Embryonic facial prominence (tissue), 1 donor: Measurements from ENCODE around the gene COL6A3.

Experiments
- DNase-seq: peaks from one replicate; pipeline ENCODE4 v3.0.0-alpha.2; 2016; ENCODE audit errors: extremely low spot score

COL6A3 gene

GRCh38 chr2:237444071-237444470, 30.1 kb upstream of the COL6A3 start:
- no peak for DNase-seq

- no peak for DNase-seq
Observed at GRCh38 chr2:237441605-237442274, 27.8 kb upstream of the COL6A3 start.

- no peak for DNase-seq
Observed at GRCh38 chr2:237440819-237441281, 26.9 kb upstream of the COL6A3 start.

DNA sequence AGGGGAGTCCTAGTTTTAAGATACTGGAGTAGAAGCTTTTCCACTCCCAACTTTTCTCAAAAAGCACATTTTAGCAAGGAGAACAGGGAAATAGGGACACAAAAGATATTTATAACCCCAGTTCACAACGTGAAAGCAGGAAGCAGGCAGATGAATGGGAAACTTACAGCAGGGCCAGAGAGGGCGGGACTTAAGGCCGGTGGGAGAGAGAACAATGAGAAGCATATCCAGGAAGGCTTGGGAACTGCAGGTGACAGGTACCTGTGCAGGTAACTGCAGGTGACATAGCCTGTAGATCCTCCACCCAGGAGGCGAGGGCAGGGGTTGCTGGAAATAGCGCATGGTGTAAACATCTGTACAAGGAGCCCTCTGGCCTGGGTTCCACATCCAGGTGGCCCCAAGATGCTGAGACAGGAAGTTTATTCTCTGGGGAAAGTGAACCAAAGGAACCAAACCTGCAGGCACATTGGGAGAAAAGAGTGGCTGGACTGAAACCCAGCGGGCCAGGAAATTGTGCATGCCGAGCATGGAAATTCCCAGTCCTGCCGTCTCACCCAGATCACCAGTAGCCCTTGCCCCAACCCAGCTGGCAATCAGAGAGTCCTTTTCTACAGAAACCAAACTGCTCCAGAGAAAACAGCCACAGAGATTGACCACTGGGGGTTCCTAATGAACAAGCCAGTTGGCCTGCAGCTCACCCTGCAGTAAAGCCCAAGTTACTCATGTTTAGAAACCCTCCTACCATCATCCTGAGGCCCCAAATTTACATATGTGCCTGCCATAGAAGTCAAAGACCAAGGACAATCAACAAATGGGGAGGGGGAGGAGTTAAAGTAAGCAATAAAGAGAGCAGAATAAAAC, 24.3 kb upstream of the COL6A3 start:
- DNase-seq: no peak

- DNase-seq: no peak
Observed at GRCh38 chr2:237437566-237437965, 23.6 kb upstream of the COL6A3 start.

GRCh38 chr2:237435844-237436587, 22.1 kb upstream of the COL6A3 start:
- no peak for DNase-seq

DNA sequence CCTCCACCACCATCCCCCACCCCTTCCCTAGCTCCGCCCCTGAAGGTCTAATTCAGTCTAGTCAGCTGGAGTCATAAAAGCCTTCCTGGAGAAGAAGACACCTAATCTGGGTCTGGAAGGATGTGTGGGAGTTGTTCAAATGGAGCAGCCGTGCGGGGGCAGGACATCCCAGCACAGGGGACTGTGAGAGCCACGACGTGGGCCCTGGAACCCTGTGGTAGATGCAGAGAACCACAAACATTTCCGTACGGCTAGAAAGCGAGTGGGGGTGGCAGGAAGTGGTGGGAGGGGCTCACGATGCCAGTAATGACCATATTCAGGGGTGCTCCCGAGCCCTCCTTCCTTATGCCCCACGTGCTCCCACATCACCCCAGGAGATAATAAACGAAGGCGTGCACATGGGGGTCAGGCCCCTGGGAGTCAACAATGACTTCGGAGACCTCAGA, 20.9 kb upstream of the COL6A3 start:
- DNase-seq: no peak

GRCh38 chr2:237433920-237434676, 20.1 kb upstream of the COL6A3 start:
- no peak for DNase-seq

- DNase-seq: no peak
Observed at GRCh38 chr2:237432484-237433092, 18.6 kb upstream of the COL6A3 start.

DNA sequence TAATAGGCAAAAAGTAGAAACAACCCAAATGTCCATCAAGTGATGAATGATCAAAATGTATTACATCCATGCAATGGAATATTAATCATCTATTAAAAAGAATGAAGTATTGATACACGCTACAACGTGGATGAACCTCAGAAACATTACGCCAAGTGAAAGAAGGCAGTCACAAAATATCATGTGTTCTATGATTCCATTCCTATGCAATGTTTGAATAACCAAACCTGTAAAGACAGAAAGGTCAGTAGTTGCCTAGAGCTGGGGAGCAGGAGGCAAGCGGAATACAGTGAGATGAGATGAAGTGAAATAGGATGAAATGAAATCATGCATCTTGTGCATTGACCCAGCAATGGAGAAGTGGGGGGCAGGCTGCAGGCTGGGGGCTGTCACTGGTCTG, 17.9 kb upstream of the COL6A3 start:
- DNase-seq: no peak

- DNase-seq: no peak
Observed at GRCh38 chr2:237431372-237431771, 17.4 kb upstream of the COL6A3 start.

- DNase-seq: no peak
Observed at GRCh38 chr2:237430861-237431260, 16.9 kb upstream of the COL6A3 start.

DNA sequence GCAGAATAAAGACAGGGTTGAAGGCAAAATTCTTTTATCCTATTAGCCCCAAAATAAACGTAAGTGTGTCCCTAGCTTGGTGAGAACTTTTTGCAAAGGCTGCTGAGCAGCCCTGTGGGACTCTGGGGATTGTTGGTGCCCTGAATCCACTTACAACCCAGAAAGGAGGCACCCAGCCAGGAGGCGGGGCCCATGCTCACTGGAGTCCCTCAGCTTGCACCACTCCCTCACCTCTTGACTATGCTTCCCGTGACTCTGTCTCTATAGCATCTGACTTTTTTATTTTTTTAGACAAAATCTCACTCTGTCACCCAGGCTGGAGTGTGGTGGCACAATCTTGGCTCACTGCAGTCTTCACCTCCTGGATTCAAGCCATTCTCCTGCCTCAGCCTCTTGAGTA, 15.8 kb upstream of the COL6A3 start:
- DNase-seq: no peak

DNA sequence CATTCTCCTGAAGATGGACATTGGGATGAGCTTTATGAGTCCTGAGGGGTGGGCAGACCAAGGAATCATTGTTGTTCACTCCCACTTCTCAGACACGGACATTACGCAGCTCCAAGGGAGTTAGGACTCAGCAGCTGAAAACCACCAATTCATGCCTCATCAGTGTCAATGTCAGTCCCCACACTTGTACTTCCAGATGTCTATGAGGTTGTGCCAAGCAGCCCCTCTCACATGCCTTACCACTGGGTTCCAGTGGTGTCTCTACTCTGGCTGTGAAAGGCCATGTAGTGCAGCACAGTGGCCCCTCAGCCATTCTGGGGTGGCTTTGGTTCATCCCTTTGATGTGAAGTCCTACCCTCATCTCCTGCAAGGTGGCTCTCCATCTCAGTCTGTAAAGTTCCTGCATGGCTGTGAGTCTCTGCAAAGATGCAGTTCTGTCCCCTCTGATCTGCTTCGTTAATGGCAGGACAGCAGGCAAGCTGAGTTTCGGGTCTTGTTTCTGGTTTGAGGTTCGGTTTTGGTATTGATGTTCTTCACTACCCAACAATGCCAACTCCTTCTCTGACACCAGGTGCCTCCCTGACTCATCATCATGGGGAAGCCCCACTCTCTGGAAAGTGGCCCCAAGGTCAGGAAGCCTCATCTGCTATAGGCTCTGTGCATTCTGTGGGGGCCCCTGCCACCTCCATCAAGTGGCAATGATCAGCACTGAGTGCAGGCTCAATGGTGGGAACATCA, 14.0 kb upstream of the COL6A3 start:
- DNase-seq: no peak

DNA sequence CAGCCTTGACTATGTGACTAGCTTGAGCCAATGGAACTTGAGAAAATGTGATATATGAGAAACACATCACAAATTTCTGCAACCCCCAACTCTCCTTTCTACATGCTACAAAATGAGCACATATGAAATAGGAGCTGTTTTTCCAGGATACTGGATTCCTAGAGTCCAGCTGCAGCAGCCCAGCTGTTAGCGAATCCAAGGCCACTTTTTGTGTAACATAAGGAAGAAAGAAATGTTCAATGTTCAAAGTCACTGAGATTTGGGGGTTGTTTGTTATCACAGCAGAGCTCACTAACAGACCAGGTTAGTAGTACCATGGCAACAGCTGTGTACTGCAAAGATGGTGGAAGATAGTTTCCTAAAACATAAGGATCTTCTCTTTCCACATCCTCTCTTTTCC, 12.6 kb upstream of the COL6A3 start:
- no peak for DNase-seq

GRCh38 chr2:237425320-237425719, 11.4 kb upstream of the COL6A3 start:
- DNase-seq: no peak

DNA sequence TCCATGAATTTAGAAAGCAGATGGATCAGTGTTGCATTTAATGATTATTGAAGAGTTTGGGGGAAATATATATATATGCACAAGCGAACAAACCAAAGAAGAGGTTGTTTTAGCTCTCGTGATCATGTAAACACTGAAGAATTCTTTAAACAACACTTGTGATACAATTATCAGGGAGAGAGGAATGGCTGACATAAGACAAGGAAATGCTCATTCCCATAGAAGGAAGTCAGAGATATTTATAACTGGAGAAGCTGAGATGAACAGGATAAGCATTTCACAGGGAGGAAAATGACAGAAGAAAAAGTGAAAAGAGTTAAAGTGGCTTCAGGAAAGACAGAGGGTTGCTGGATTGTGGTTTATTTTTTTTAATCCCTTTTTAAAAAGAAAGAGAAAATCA, 10.6 kb upstream of the COL6A3 start:
- no peak for DNase-seq

DNA sequence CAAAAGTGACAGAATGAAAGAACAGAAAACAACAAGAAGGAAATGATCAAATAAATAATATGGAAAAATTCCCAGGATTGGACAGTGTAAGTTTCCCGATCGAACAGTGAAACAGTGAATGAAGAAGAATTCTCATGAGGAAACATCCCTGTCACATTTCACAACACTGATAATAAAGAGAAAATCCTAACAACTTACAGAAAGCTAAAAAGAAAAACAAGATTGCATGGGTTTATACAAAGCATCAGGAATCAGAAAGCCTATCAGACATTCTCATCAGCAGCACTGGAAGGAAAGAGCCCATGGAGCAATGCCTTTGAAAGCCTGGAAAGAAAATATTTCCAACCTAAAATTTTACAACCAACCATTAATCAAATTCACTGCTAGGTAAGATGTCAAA, 9.9 kb upstream of the COL6A3 start:
- DNase-seq: no peak

DNA sequence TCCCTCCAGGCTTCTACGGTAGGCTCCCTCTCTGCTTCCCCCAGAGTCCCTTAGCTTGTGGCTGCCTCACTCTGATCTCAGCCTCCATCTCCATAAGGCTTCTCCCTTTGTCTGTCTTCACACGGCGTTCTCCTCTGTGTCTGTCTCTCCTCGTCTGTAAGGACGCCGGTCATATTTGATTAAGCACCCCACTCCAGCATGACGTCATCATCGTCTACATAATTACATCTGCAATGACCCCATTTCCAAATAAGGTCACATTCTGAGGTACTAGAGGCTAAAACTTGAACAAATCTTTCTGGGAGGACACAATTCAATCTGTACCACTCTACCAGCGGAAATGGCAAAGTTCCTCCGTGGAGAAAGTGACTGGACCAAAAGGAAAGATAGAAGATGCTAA, 8.3 kb upstream of the COL6A3 start:
- no peak for DNase-seq

DNA sequence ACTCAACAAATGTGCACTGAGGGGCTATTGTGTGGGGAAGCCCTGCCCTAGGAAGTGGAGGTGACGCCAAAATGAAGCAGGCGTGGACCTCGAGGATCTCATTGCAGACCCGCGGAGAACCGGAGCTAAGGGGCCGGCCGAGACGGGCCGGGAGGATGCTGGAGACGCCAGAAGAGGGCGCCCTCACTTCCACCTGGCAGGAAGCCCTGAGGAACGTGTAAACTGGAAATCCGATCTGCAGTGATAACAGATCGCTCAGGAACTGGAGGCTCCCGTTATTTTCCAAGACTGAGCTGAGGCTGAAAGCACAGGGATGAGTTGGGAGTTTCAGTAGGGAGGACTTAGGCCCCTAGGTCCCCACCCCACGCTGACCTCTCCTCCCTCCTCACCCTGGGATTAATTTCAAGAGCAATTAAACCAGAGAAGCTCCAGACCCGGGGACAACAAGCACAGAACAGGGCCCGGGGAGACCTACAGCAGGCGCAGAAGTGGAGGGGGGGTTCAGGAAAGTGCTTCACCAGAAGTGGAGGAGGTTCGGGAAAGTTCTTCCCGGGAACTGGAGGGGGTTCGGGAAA, 7.7 kb upstream of the COL6A3 start:
- no peak for DNase-seq
